Lower leg skin (tissue), 3 donors: ENCODE measurements around the gene COL25A1.

Experiments
- POLR2A ChIP-seq, 2 donors: fragments of 450-650 bp; IDR thresholded peaks; one replicate each; pipeline ENCODE4 v1.6.1; 2016 to 2017; ENCODE audit warnings: antibody characterized with exemption in 2 of 2, mild to moderate bottlenecking in 1 of 2, moderate library complexity in 1 of 2
- TF ChIP-seq, protein P1 (sequence below), 3 donors: fragments of 450-650 bp; IDR thresholded peaks; one replicate each; pipeline ENCODE4 v1.5.1; 2016; ENCODE audit warnings: antibody characterized with exemption in 3 of 3, mild to moderate bottlenecking in 3 of 3, moderate library complexity in 2 of 3

GRCh38 chr4:108878806-108879205 lies 423.7 kb downstream of the COL25A1 start:
- TF ChIP-seq, protein P1, sequence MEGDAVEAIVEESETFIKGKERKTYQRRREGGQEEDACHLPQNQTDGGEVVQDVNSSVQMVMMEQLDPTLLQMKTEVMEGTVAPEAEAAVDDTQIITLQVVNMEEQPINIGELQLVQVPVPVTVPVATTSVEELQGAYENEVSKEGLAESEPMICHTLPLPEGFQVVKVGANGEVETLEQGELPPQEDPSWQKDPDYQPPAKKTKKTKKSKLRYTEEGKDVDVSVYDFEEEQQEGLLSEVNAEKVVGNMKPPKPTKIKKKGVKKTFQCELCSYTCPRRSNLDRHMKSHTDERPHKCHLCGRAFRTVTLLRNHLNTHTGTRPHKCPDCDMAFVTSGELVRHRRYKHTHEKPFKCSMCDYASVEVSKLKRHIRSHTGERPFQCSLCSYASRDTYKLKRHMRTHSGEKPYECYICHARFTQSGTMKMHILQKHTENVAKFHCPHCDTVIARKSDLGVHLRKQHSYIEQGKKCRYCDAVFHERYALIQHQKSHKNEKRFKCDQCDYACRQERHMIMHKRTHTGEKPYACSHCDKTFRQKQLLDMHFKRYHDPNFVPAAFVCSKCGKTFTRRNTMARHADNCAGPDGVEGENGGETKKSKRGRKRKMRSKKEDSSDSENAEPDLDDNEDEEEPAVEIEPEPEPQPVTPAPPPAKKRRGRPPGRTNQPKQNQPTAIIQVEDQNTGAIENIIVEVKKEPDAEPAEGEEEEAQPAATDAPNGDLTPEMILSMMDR (IDR thresholded peaks at IDR 0.05), result no peak
- TF ChIP-seq POLR2A (IDR thresholded peaks at IDR 0.05), result no peak
